ENCODE data around the gene DOLPP1.
"Not testable (repeated sequence)": the region's sequence is repeated elsewhere in the genome, so short reads cannot be mapped to it uniquely, and the experiment has no call there.

Gene DOLPP1

GRCh38 chr9:129095170-129095667 is 14.3 kb downstream of the DOLPP1 start:
- no peak for DNase-seq

- DNase-seq = no peak
Observed at GRCh38 chr9:129095908-129096307, 15.0 kb downstream of the DOLPP1 start.

- no peak for DNase-seq
Observed at GRCh38 chr9:129097671-129098306, 16.9 kb downstream of the DOLPP1 start.

GRCh38 chr9:129098328-129098727 is 17.4 kb downstream of the DOLPP1 start:
- DNase-seq = no peak

GRCh38 chr9:129100383-129101169 is 19.7 kb downstream of the DOLPP1 start:
- DNase-seq = no peak

- no peak for DNase-seq
Observed at GRCh38 chr9:129101279-129101678, 20.4 kb downstream of the DOLPP1 start.

GRCh38 chr9:129102095-129102525 is 21.2 kb downstream of the DOLPP1 start:
- DNase-seq = no peak

- DNase-seq = no peak
Observed at GRCh38 chr9:129102791-129103594, 22.1 kb downstream of the DOLPP1 start.

- DNase-seq = no peak
Observed at GRCh38 chr9:129103595-129103965, 22.7 kb downstream of the DOLPP1 start.

GRCh38 chr9:129104051-129104450 is 23.1 kb downstream of the DOLPP1 start:
- no peak for DNase-seq

- no peak for DNase-seq
Observed at GRCh38 chr9:129105857-129106694, 25.2 kb downstream of the DOLPP1 start.

- no peak for DNase-seq
Observed at GRCh38 chr9:129107651-129108050, 26.7 kb downstream of the DOLPP1 start.

GRCh38 chr9:129108083-129108804 is 27.3 kb downstream of the DOLPP1 start:
- DNase-seq = no peak

- no peak for DNase-seq
Observed at GRCh38 chr9:129108805-129109536, 28.1 kb downstream of the DOLPP1 start.

- DNase-seq = no peak
Observed at GRCh38 chr9:129109537-129109903, 28.6 kb downstream of the DOLPP1 start.

- peak; percentile 61 for DNase-seq
Observed at GRCh38 chr9:129109952-129110739, 29.2 kb downstream of the DOLPP1 start.

GRCh38 chr9:129110740-129111527 is 30.0 kb downstream of the DOLPP1 start, which contains the start of the genes CRAT and PTPA:
TSS of gene CRAT (minus strand) at chr9:129110793. CDS start at chr9:129110509, 284 bp downstream.
TSS of gene PTPA (plus strand) at chr9:129111415. CDS start at chr9:129111601, 186 bp downstream.
- DNase-seq = peak; percentile 97

GRCh38 chr9:129111528-129112151 is 30.7 kb downstream of the DOLPP1 start:
- DNase-seq = peak; percentile 70

- DNase-seq = not testable (repeated sequence)
Observed at GRCh38 chr9:129112526-129112925, 31.6 kb downstream of the DOLPP1 start.

All from activated CD8-positive, alpha-beta memory T cell treated with anti-CD3 and anti-CD28 coated beads, Interleukin-2, amount 50 U/mL, for 48 hours (primary cell).